SK-N-SH (cell line): ENCODE results near the gene CNPY4. TPM values are rescaled to one million over a fixed set of nuclear protein-coding genes. Genes with fewer than 3 reads are reported as not detected.

Experiments
- CTCF ChIA-PET: fragments of 300-600, 350-600 bp; formaldehyde crosslinking; extraction: SDS; loops from one replicate; lab custom pipeline; 2021; lab: Yijun Ruan, JAX
- POLR2A ChIA-PET: fragments of 350-600 bp; sonication (Branson Sonifier 250); formaldehyde crosslinking; extraction: SDS; loops from one replicate; lab custom pipeline; 2020; ENCODE audit warnings: antibody characterized with exemption, inconsistent platforms; lab: Yijun Ruan, JAX
- DNase-seq: peaks from one replicate; pipeline ENCODE4 v3.0.0; 2012
- H2AFZ ChIP-seq: fragments of 200-600 bp; sonication (generic); 2 replicates; pipeline ENCODE4 v1.8.1; 2016; ENCODE audit warnings: antibody characterized with exemption, mild to moderate bottlenecking, low read depth
- H3F3A ChIP-seq: fragments of 200-600 bp; sonication (generic); replicated peaks from 2 replicates; pipeline ENCODE3; 2016; ENCODE audit warnings: antibody characterized with exemption, mild to moderate bottlenecking; ENCODE audit not compliant: insufficient read depth
- H3K27ac ChIP-seq, 2 experiments: fragments of 200-500 bp in 1 of 2; fragments of 200-600 bp in 1 of 2; sonication (Bioruptor generic) in 1 of 2; sonication (generic), shearing (Covaris generic) in 1 of 2; 2 replicates each; pipeline versions ENCODE4 v1.5.1 to v1.6.1; 2014 to 2016; ENCODE audit warnings: low read depth in 2 of 2, inconsistent platforms in 1 of 2, low read length in 1 of 2, mild to moderate bottlenecking in 1 of 2, mixed read lengths in 1 of 2
- H3K27me3 ChIP-seq: fragments of 200-600 bp; sonication (generic), shearing (Covaris generic); 2 replicates; pipeline ENCODE4 v1.6.1; 2016; ENCODE audit warnings: mixed run types; ENCODE audit not compliant: insufficient read depth
- H3K36me3 ChIP-seq, 2 experiments: fragments of 200-500 bp in 1 of 2; fragments of 200-600 bp in 1 of 2; sonication (Bioruptor generic) in 1 of 2; sonication (generic) in 1 of 2; replicated peaks in 1 of 2; 2 replicates each; pipeline versions ENCODE3 to v1.5.1; 2014 to 2016; ENCODE audit warnings: low read length in 1 of 2, mild to moderate bottlenecking in 1 of 2; ENCODE audit not compliant: insufficient read depth in 2 of 2, control insufficient read depth in 1 of 2
- H3K4me1 ChIP-seq, 2 experiments: fragments of 200-500 bp in 1 of 2; fragments of 200-600 bp in 1 of 2; sonication (Bioruptor generic) in 1 of 2; sonication (generic), shearing (Covaris generic) in 1 of 2; 2 replicates each; pipeline versions ENCODE4 v1.5.1 to v1.6.1; 2014 to 2016; ENCODE audit warnings: low read depth in 1 of 2, low read length in 1 of 2, mixed run types in 1 of 2; ENCODE audit not compliant: insufficient read depth in 2 of 2, control insufficient read depth in 1 of 2
- H3K4me2 ChIP-seq: fragments of 200-600 bp; sonication (generic), shearing (Covaris generic); 2 replicates; pipeline ENCODE4 v1.6.1; 2017; ENCODE audit warnings: mixed run types
- H3K4me3 ChIP-seq, 2 experiments: fragments of 200-500 bp in 1 of 2; fragments of 200-600 bp in 1 of 2; sonication (Bioruptor generic) in 1 of 2; sonication (generic), shearing (Covaris generic) in 1 of 2; 2 replicates each; pipeline versions ENCODE4 v1.5.1 to v1.8.1; 2014 to 2016; ENCODE audit warnings: low read depth in 2 of 2, inconsistent platforms in 1 of 2, low read length in 1 of 2, mild to moderate bottlenecking in 1 of 2, mixed read lengths in 1 of 2, moderate library complexity in 1 of 2
- H3K79me2 ChIP-seq: fragments of 200-600 bp; sonication (generic); 2 replicates; pipeline ENCODE4 v1.8.1; 2017; ENCODE audit warnings: mild to moderate bottlenecking; ENCODE audit not compliant: insufficient read depth
- H3K9ac ChIP-seq: fragments of 200-600 bp; sonication (generic); 2 replicates; pipeline ENCODE4 v1.6.1; 2017; ENCODE audit warnings: mixed run types
- H3K9me2 ChIP-seq: fragments of 200-600 bp; sonication (generic); 2 replicates; pipeline ENCODE4 v1.6.1; 2017; ENCODE audit warnings: mixed run types
- H3K9me3 ChIP-seq: fragments of 200-600 bp; sonication (generic); 2 replicates; pipeline ENCODE4 v1.6.1; 2017; ENCODE audit warnings: mixed run types, mild to moderate bottlenecking, moderate library complexity
- H4K20me1 ChIP-seq: fragments of 200-600 bp; sonication (generic); 2 replicates; pipeline ENCODE4 v1.6.1; 2017; ENCODE audit warnings: mild to moderate bottlenecking, mixed run types; ENCODE audit not compliant: insufficient read depth
- CHD2 ChIP-seq: fragments of 150-350 bp; IDR thresholded peaks from 2 replicates; pipeline ENCODE4 v1.6.1; 2018; ENCODE audit warnings: low read length; ENCODE audit not compliant: partially characterized antibody
- CTCF ChIP-seq: fragments of 200-600 bp; sonication (generic); IDR thresholded peaks from 2 replicates; pipeline ENCODE4 v1.6.1; 2017; ENCODE audit warnings: antibody characterized with exemption, mild to moderate bottlenecking, moderate library complexity
- ELF1 ChIP-seq: IDR thresholded peaks from 2 replicates; pipeline ENCODE4 v1.4.0; 2012
- EP300 ChIP-seq, 2 experiments: IDR thresholded peaks; 2 replicates each; pipeline versions ENCODE4 v1.4.0 to v1.6.1; 2012; ENCODE audit warnings: borderline replicate concordance in 1 of 2, low read depth in 1 of 2, low read length in 1 of 2
- IRF3 ChIP-seq: fragments of 150-350 bp; IDR thresholded peaks from 2 replicates; pipeline ENCODE4 v1.6.1; 2016; ENCODE audit warnings: mild to moderate bottlenecking, low read depth, low read length
- JUND ChIP-seq: IDR thresholded peaks from 2 replicates; pipeline ENCODE4 v1.4.0; 2012
- MAX ChIP-seq: IDR thresholded peaks from 2 replicates; pipeline ENCODE4 v1.4.0; 2012; ENCODE audit warnings: low read depth
- MXI1 ChIP-seq: IDR thresholded peaks from 2 replicates; pipeline ENCODE4 v1.6.1; 2012; ENCODE audit warnings: mild to moderate bottlenecking, low read depth, low read length, improper control_type of control experiment
- PBX3 ChIP-seq: IDR thresholded peaks from 2 replicates; pipeline ENCODE4; 2012
- POLR2AphosphoS5 ChIP-seq: IDR thresholded peaks from 2 replicates; pipeline ENCODE4 v1.6.1; 2012; ENCODE audit warnings: low read depth, low read length
- RAD21 ChIP-seq: IDR thresholded peaks from 2 replicates; pipeline ENCODE4 v1.6.1; 2012; ENCODE audit warnings: mild to moderate bottlenecking, low read length
- REST ChIP-seq: IDR thresholded peaks from 2 replicates; pipeline ENCODE4 v1.6.1; 2012; ENCODE audit warnings: mild to moderate bottlenecking, low read depth, low read length, moderate library complexity
- SIN3A ChIP-seq: IDR thresholded peaks from 2 replicates; pipeline ENCODE4 v1.6.1; 2012; ENCODE audit warnings: low read depth, mild to moderate bottlenecking, low read length, moderate library complexity, borderline replicate concordance
- SMC3 ChIP-seq: IDR thresholded peaks from 2 replicates; pipeline ENCODE4 v1.6.1; 2012; ENCODE audit warnings: low read depth, low read length, improper control_type of control experiment
- TAF1 ChIP-seq: IDR thresholded peaks from 2 replicates; pipeline ENCODE4 v1.6.1; 2012; ENCODE audit warnings: low read depth, mild to moderate bottlenecking, low read length, moderate library complexity, borderline replicate concordance
- USF1 ChIP-seq: IDR thresholded peaks from 2 replicates; pipeline ENCODE4 v1.4.0; 2012; ENCODE audit warnings: low read depth, borderline replicate concordance
- YY1 ChIP-seq: IDR thresholded peaks from 2 replicates; pipeline ENCODE4 v1.4.0; 2012; ENCODE audit warnings: low read depth, mild to moderate bottlenecking
- WGBS: methylation state at CpG from one replicate; pipeline ENCODE4 v1.1.6; 2017; ENCODE audit warnings: low lambda C conversion rate; 5-methylcytosine and 5-hydroxymethylcytosine counted together
- polyA plus RNA-seq, 3 experiments: library from polyadenylated mRNA; depleted of rRNA; stranded (reverse); fragments of >200 nt; gene quantifications; 2 replicates each; pipeline ENCODE4 v1.2.3, GENCODE V29; 2012

Gene CNPY4
- polyA plus RNA-seq, 1 of the 3 experiments (the other 2 are of a cell fraction), result 52.0 TPM

- Histone ChIP-seq H3K36me3 (peaks cover 32 to 39% of the 10 kb centered on the region in 2 experiments), H3K4me2 (no peak overlapping the region), H3F3A (peaks cover 40% of the 10 kb centered on the region), H3K9me3 (no peaks in the 10 kb centered on the region), H3K9ac (no peak overlapping the region), H2AFZ (no peak overlapping the region), H3K4me1 (peaks cover 6 to 8% of the 10 kb centered on the region in 2 experiments; a peak in 3 of 4 replicates), H3K27ac (no peak overlapping the region)
- POLR2A ChIA-PET, result interaction anchor here (0.7 to 1.5 kb wide), 3 partner anchors 15 to 55 kb away, joined by 3 read pairs; no protein-coding TSS in a partner anchor
- no peak for DNase-seq
- TF ChIP-seq TAF1, result no peak
- no peak for TF ChIP-seq ELF1
- no peak for TF ChIP-seq CHD2
- no peak for TF ChIP-seq POLR2AphosphoS5
- no peak for TF ChIP-seq YY1
- no peak for TF ChIP-seq MAX
- TF ChIP-seq REST, result no peak
- no peak for TF ChIP-seq RAD21
- TF ChIP-seq SIN3A, result no peak
- TF ChIP-seq JUND, result no peak
- TF ChIP-seq IRF3, result no peak
- TF ChIP-seq SMC3, result no peak
- TF ChIP-seq MXI1, result no peak
- TF ChIP-seq USF1, result no peak
- no peak for TF ChIP-seq CTCF
- TF ChIP-seq PBX3, result no peak
- TF ChIP-seq EP300 (IDR thresholded peaks at IDR 0.05; ENCODE audit: borderline replicate concordance in 1 of 2, low read depth in 1 of 2, low read length in 1 of 2), result no peak
- TF ChIP-seq, all 33 proteins: peak for 0
- H3K9me2 ChIP-seq, result no peaks in the 10 kb centered on the region
- no peaks in the 10 kb centered on the region for H3K27me3 ChIP-seq
- peaks cover 20% of the 10 kb centered on the region for H3K79me2 ChIP-seq
- peaks cover 4% of the 10 kb centered on the region; the same call in 1 of the 2 replicates for H4K20me1 ChIP-seq
- no peak overlapping the region for H3K4me3 ChIP-seq
- CTCF ChIA-PET, result interaction anchor here (1.6 kb wide), 1 partner anchor 27 kb away, joined by 5 read pairs; no protein-coding TSS in a partner anchor
- 98% methylated on average over 4 of the region's 4 CpGs for WGBS
Observed at GRCh38 chr7:100105534-100105933, 13.9 kb upstream of the CNPY4 start.
